Heart left ventricle (tissue), 13 donors: ENCODE data around the gene PJA1.

ENCODE experiments used
- CTCF ChIP-seq, 12 donors: fragments of 200-600 bp; sonication (generic) in 4 of 12; IDR thresholded peaks; one replicate each; pipeline versions ENCODE4 v1.5.0 to v1.8.0; 2018 to 2022; ENCODE audit warnings: antibody characterized with exemption in 12 of 12, mild to moderate bottlenecking in 5 of 12
- POLR2A ChIP-seq, 2 donors: fragments of 450-650 bp; IDR thresholded peaks; one replicate each; pipeline ENCODE4 v1.6.1; 2017; ENCODE audit warnings: antibody characterized with exemption in 2 of 2, mild to moderate bottlenecking in 2 of 2, moderate library complexity in 2 of 2
- donor health status: ischemic (EF 13 %, LVEDD 7.1; RV severe dilation, severe dysfunction).
- donor health status: DM: no; HTN: yes; CAD: no.
- donor health status: DM: no; HTN: no; CAD: no.
- donor health status: ischemic (EF 25% LVEDD 6.9; RV normal size, moderate dysfunction).
- donor health status: ischemic (EF 25% LVEDD 5.7; RV mildly dilated, moderate dysfunction).
- donor health status: ischemic (EF 35%, LVEDD 5.7; RV mildly dilated, moderate dysfunction).
- donor health status: nonischemic (EF 11% LVEDD 7.7; RV severe dilation, severe dysfunction).
- donor health status: DM: yes; HTN: yes; CAD: no.
- donor health status: PGD.
- donor health status: ischemic (EF 29% LVEDD 5.4; RV normal size, mild dysfunction).
- donor health status: nonischemic (EF 23%, LVEDD 6.1; RV moderate dilation, normal function).

GRCh38 chrX:69196666-69197065 lies 31.4 kb upstream of the PJA1 start:
- TF ChIP-seq CTCF (IDR thresholded peaks at IDR 0.05): no peak
- TF ChIP-seq POLR2A (IDR thresholded peaks at IDR 0.05): no peak
